Common myeloid progenitor, CD34-positive (primary cell): ENCODE data around the gene CFAP20.

Experiments
- CTCF ChIA-PET: fragments of 350-600 bp; sonication (Branson Sonifier 250); formaldehyde crosslinking; loops from one replicate; lab custom pipeline; 2021; ENCODE audit warnings: antibody characterized with exemption; lab: Charles Lee
- POLR2A ChIA-PET: fragments of 350-600 bp; sonication (Branson Sonifier 250); formaldehyde crosslinking; loops from one replicate; lab custom pipeline; 2021; ENCODE audit warnings: antibody characterized with exemption; lab: Charles Lee
- DNase-seq, 3 donors: peaks; one replicate each; pipeline versions ENCODE4 v3.0.0 to v3.0.0-alpha.2; 2013
- H3K27ac ChIP-seq, 2 experiments: 1 replicate in 1 of 2; 2 replicates in 1 of 2; pipeline ENCODE4 v1.7.0; 2013; ENCODE audit warnings: inconsistent platforms in 2 of 2, low read length in 2 of 2, mild to moderate bottlenecking in 2 of 2, low read depth in 1 of 2, moderate library complexity in 1 of 2; ENCODE audit not compliant: severe bottlenecking in 2 of 2, insufficient read depth in 1 of 2, poor library complexity in 1 of 2
- H3K27me3 ChIP-seq, 5 experiments: replicated peaks in 2 of 5; 1 replicate in 3 of 5; 2 replicates in 2 of 5; pipeline versions ENCODE4 v1.6.1 to v1.7.0; 2013; ENCODE audit warnings: low read length in 4 of 5, mild to moderate bottlenecking in 2 of 5, moderate library complexity in 2 of 5, inconsistent platforms in 1 of 5; ENCODE audit not compliant: insufficient read depth in 5 of 5, control insufficient read depth in 4 of 5
- H3K36me3 ChIP-seq, 4 experiments: 1 replicate in 2 of 4; 2 replicates in 2 of 4; pipeline versions ENCODE4 v1.6.1 to v1.7.0; 2013; ENCODE audit warnings: low read length in 3 of 4, control low read depth in 1 of 4, mild to moderate bottlenecking in 1 of 4; ENCODE audit not compliant: control insufficient read depth in 4 of 4, insufficient read depth in 4 of 4
- H3K4me1 ChIP-seq, 4 experiments: 1 replicate in 3 of 4; 2 replicates in 1 of 4; pipeline versions ENCODE4 v1.6.1 to v1.7.1; 2013; ENCODE audit warnings: low read length in 3 of 4, mild to moderate bottlenecking in 3 of 4, control low read depth in 1 of 4, inconsistent platforms in 1 of 4, moderate library complexity in 1 of 4; ENCODE audit not compliant: control insufficient read depth in 4 of 4, insufficient read depth in 4 of 4; ENCODE audit errors: control extremely low read depth in 1 of 4
- H3K4me3 ChIP-seq, 7 experiments: 1 replicate in 4 of 7; 2 replicates in 3 of 7; pipeline versions ENCODE4 v1.5.1 to v1.7.0; 2013; ENCODE audit warnings: mild to moderate bottlenecking in 7 of 7, low read length in 6 of 7, moderate library complexity in 6 of 7, inconsistent platforms in 2 of 7, low read depth in 2 of 7, control low read depth in 1 of 7; ENCODE audit not compliant: insufficient read depth in 4 of 7, control insufficient read depth in 1 of 7; ENCODE audit errors: extremely low read depth in 1 of 7
- H3K9me3 ChIP-seq, 5 experiments: 1 replicate in 4 of 5; 2 replicates in 1 of 5; pipeline versions ENCODE4 v1.6.1 to v1.7.1; 2013; ENCODE audit warnings: low read length in 4 of 5, mild to moderate bottlenecking in 2 of 5, inconsistent platforms in 1 of 5, low read depth in 1 of 5, moderate library complexity in 1 of 5; ENCODE audit not compliant: control insufficient read depth in 4 of 5, insufficient read depth in 2 of 5; ENCODE audit errors: control extremely low read depth in 1 of 5
- WGBS: methylation state at CpG from one replicate; pipeline ENCODE4 v1.1.5; 2013; ENCODE audit not compliant: insufficient coverage; 5-methylcytosine and 5-hydroxymethylcytosine counted together

The CFAP20 gene

DNA sequence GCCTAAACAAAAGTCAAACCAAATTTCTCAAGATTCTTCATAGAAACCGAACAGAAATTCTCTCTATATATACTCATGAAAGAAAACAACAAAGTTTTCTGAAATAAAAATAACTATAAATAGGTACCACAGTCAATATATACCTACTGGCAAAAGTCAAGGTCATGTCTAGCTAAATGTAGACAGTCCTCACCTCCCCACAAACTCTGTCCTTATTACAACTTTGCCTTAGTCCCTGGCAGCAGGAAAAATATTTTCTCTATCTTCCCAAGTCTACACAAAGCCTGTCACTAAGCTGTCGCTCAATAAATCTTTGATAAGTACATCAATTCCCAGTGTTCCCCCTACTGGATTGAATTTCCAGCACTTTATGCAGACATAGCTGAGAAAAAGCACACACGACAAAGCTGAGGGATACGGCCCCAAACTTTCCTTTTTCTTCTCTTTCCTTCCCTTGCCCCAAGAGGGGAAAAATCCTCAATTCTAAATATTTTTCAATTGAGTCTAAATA, 2.7 kb downstream of the CFAP20 start:
- Histone ChIP-seq H3K27me3 (no peaks in the 10 kb centered on the region), H3K27ac (peak overlapping the region; percentile 77 to 87), H3K36me3 (peaks cover 0 to 3% (median 0%) of the 10 kb centered on the region in 4 experiments), H3K4me3 (peak overlapping the region in 2 of 7 experiments; percentile 88 to 89), H3K4me1 (peaks cover 20 to 47% (median 42%) of the 10 kb centered on the region in 4 experiments), H3K9me3 (no peaks in the 10 kb centered on the region)
- ChIA-PET POLR2A (no interaction called here), CTCF (interaction anchor here (1.0 to 3.3 kb wide), 19 partner anchors 8 to 226 kb away, joined by 3 to 21 read pairs (median 5); partner anchors contain the start of gene MMP15)
- no peak for DNase-seq
- 71% methylated on average over 1 of the region's 4 CpGs for WGBS

DNA sequence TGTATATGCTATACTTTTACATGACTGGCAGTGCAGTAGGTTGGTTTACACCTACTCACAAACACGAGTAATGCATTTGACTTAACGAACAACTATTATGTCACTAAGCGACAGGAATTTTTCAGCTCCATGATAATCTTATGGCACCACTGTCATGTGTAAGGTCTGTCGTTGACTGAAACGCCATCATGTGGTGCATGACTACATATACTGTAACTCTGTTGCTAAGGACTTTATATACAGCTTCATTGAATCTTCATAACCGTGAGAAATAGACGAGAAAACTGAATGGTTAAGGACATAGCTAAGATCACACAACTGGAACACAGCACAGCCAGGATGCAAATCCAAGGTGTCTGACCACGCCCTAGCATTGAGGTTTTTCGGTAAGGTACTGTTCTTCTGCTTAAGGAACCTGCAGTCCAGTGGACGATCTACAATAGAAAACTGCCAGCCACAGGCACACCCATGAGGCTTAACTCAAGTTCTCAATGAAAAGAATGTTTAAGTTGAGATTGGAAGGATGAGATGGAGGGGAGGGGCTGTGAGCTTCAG, 3.3 kb downstream of the CFAP20 start:
- H3K36me3 ChIP-seq = peaks cover 0 to 3% (median 0%) of the 10 kb centered on the region in 4 experiments
- H3K4me1 ChIP-seq = peaks cover 21 to 50% (median 45%) of the 10 kb centered on the region in 4 experiments
- ChIA-PET POLR2A (no interaction called here), CTCF (interaction anchor here (1.0 to 3.3 kb wide), 15 partner anchors 9 to 226 kb away, joined by 3 to 21 read pairs (median 5); partner anchors contain the start of gene MMP15)
- peak overlapping the region; percentile 77 to 87 for H3K27ac ChIP-seq
- WGBS = 91% methylated on average over 10 of the region's 10 CpGs
- peak in 1 of 3 donors; percentile 37 for DNase-seq
- H3K27me3 ChIP-seq = no peaks in the 10 kb centered on the region
- H3K4me3 ChIP-seq = peak overlapping the region in 1 of 7 experiments; percentile 16
- H3K9me3 ChIP-seq = no peaks in the 10 kb centered on the region

DNA sequence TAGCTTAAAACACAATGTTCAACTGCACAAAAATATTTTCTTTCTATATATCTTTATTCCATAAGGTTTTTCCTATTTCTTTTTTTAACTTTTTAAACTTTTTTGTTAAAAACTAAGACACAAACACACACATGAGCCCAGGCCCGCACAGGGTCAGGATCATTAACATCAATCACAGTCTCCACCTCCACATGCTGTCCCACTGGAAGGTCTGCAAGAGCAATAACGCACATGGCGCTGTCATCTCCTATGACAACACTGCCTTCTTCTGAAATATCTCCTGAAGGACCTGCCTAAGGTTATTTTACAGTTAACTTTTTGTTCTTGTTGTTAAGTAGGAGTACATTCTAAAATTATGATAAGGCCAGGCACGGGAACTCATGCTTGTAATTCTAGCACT, 4.1 kb downstream of the CFAP20 start:
- H3K36me3 ChIP-seq = peaks cover 0 to 3% (median 0%) of the 10 kb centered on the region in 4 experiments
- no peaks in the 10 kb centered on the region for H3K9me3 ChIP-seq
- WGBS = 96% methylated on average over 3 of the region's 4 CpGs
- H3K4me1 ChIP-seq = peaks cover 21 to 50% (median 45%) of the 10 kb centered on the region in 4 experiments
- peak overlapping the region in 1 of 7 experiments; percentile 3 for H3K4me3 ChIP-seq
- no peak overlapping the region for H3K27ac ChIP-seq
- H3K27me3 ChIP-seq = no peaks in the 10 kb centered on the region
- CTCF ChIA-PET = interaction anchor here (1.0 to 3.3 kb wide), 3 partner anchors 12 to 107 kb away, joined by 3 to 21 read pairs (median 5); no protein-coding TSS in a partner anchor
- no peak for DNase-seq
- POLR2A ChIA-PET = no interaction called here

DNA sequence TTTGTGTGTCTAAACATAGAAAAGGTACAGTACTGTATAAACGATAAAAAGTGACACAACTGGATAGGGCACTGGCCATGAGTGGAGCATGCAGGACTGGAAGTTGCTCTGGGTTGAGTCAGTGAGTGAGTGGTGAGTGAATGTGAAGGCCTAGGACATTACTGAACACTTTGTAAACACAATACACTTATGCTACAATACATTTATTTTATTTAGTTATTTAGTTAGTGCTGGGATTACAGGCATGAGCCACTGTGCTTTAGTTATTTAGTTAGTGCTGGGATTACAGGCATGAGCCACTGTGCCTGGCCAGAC, 4.6 kb downstream of the CFAP20 start:
- Histone ChIP-seq H3K4me3 (no peak overlapping the region), H3K27ac (no peak overlapping the region), H3K36me3 (peaks cover 0 to 3% (median 0%) of the 10 kb centered on the region in 4 experiments), H3K4me1 (peaks cover 21 to 47% (median 43%) of the 10 kb centered on the region in 4 experiments), H3K9me3 (no peaks in the 10 kb centered on the region), H3K27me3 (no peaks in the 10 kb centered on the region)
- ChIA-PET CTCF (no interaction called here), POLR2A (no interaction called here)
- WGBS = 86% methylated on average over 1 of the region's 1 CpG
- DNase-seq = no peak

DNA sequence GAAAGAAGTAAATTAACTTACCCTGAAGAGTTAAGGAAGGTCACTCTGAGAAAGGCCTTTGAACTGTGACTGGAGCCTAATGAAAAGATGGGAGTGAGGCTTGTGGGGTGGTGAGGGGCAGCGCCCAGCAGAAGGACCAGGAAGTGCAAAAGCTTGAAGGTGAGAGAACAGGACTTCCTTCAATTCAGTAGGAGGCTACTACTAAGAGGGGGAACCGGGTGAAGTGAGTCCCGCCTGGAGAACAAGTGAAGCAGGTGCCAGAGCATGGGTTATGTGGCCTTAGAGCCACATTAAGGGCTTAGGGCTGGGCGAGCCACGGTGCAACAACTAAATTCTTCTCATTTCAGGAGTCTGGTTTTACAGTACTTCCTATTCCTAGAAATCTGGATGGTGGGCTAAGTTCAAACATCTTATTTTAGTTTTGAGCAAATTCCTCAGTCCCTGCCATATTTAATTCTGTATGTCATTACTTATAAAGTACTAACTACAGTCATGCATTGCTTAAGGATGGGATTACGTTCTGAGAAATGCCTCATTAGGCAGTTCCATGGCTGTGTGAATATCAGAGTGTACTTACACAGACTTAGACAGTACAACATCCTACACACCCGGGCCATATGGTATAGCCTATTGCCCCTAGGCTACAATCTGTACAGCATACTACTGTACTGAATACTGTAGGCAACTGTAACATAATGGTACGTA, 5.1 kb downstream of the CFAP20 start:
- 68% methylated on average over 4 of the region's 8 CpGs for WGBS
- H3K27ac ChIP-seq = peak overlapping the region in 1 of 2 experiments; percentile 12
- no peaks in the 10 kb centered on the region for H3K9me3 ChIP-seq
- H3K4me1 ChIP-seq = peaks cover 21 to 47% (median 43%) of the 10 kb centered on the region in 4 experiments
- H3K4me3 ChIP-seq = no peak overlapping the region
- CTCF ChIA-PET = interaction anchor here (1.0 to 6.0 kb wide), 4 partner anchors 14 to 121 kb away, joined by 3 to 45 read pairs (median 22); no protein-coding TSS in a partner anchor
- H3K27me3 ChIP-seq = no peaks in the 10 kb centered on the region
- peaks cover 0 to 3% (median 0%) of the 10 kb centered on the region in 4 experiments for H3K36me3 ChIP-seq
- no peak for DNase-seq
- POLR2A ChIA-PET = no interaction called here

DNA sequence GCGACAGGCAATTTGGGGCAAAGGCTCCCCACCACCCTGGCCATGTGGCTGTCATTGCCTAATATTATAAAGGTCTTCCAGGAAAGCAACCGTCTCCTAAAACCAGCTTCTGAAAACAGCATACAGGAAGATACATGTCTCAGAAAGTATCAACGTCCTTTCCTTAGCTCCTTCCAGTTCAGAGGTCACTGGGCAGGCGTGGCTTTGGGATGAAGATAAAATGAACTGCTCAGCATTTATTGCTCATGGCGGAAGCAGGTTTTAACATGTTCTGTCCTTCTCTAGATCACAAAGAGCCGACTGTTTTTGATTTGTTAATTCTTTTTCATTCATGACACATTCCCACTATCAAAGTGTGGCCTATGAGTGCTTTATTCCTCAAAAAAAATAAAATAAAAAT, 8.0 kb downstream of the CFAP20 start:
- CTCF ChIA-PET = interaction anchor here (0.8 to 6.0 kb wide), 22 partner anchors 8 to 263 kb away, joined by 3 to 45 read pairs (median 8); partner anchors contain the start of genes CFAP20 and MMP15
- Histone ChIP-seq H3K4me1 (peaks cover 3 to 24% (median 19%) of the 10 kb centered on the region in 4 experiments), H3K4me3 (no peak overlapping the region), H3K27ac (no peak overlapping the region), H3K27me3 (no peaks in the 10 kb centered on the region), H3K9me3 (no peaks in the 10 kb centered on the region), H3K36me3 (peaks cover 3 to 13% (median 8%) of the 10 kb centered on the region in 4 experiments)
- DNase-seq = no peak
- WGBS = 87% methylated on average over 5 of the region's 6 CpGs
- POLR2A ChIA-PET = no interaction called here
